ENCODE measurements around the gene COX7B.
"Not testable (repeated sequence)": the region's sequence is repeated elsewhere in the genome, so short reads cannot be mapped to it uniquely, and the experiment has no call there.

GRCh38 chrX:77881418-77881817 lies 17.9 kb upstream of the COX7B start:
- TF ChIP-seq POLR2A, CTCF (IDR thresholded peaks at IDR 0.05): not testable (repeated sequence)
